Endothelial cell of umbilical vein (primary cell): Measurements from ENCODE around the gene C1QA. TPM values are rescaled to one million over a fixed set of nuclear protein-coding genes. Genes with fewer than 3 reads are reported as not detected.

Experiments used
- BruUV-seq: library from RNA; stranded (reverse); fragments of 400-500 nt; replicated peaks from 2 replicates; lab custom pipeline; 2021; lab: Mats Ljungman, UMichigan
- CTCF ChIA-PET: fragments of 300-600, 350-600 bp; sonication (Branson Sonifier 250); formaldehyde crosslinking; loops from one replicate; lab custom pipeline; 2021; ENCODE audit warnings: antibody characterized with exemption, inconsistent platforms; lab: Charles Lee
- POLR2A ChIA-PET: fragments of 300-600, 350-600 bp; sonication (Branson Sonifier 250); formaldehyde crosslinking; loops from one replicate; lab custom pipeline; 2021; ENCODE audit warnings: antibody characterized with exemption, inconsistent platforms; lab: Charles Lee
- DNase-seq: peaks from one replicate; pipeline ENCODE4 v3.0.0-alpha.2; 2011; ENCODE audit warnings: low read depth, low spot score
- FAIRE-seq: peaks from 2 replicates; lab custom pipeline; 2011; peaks lifted over from hg19 to GRCh38; lab: Jason Lieb, UNC
- H2AFZ ChIP-seq: 2 replicates; pipeline ENCODE4 v1.6.0; 2012; ENCODE audit warnings: low read depth, low read length, control low read depth, inconsistent platforms
- H3K27ac ChIP-seq: 2 replicates; pipeline ENCODE4 v1.5.1; 2011; ENCODE audit warnings: low read depth, mild to moderate bottlenecking, control low read depth, low read length, moderate library complexity; ENCODE audit not compliant: insufficient read depth
- H3K27me3 ChIP-seq, 2 experiments: 2 replicates each; pipeline versions ENCODE4 v1.6.0 to v1.6.1; 2011; ENCODE audit warnings: low read length in 2 of 2, mixed read lengths in 1 of 2; ENCODE audit not compliant: control insufficient read depth in 2 of 2, insufficient read depth in 2 of 2
- H3K36me3 ChIP-seq, 2 experiments: 2 replicates in 1 of 2; 3 replicates in 1 of 2; pipeline ENCODE4 v1.5.1; 2011; ENCODE audit warnings: low read length in 2 of 2, mild to moderate bottlenecking in 1 of 2, moderate library complexity in 1 of 2; ENCODE audit not compliant: control insufficient read depth in 2 of 2, insufficient read depth in 2 of 2; ENCODE audit errors: extremely low read depth in 1 of 2
- H3K4me1 ChIP-seq: 3 replicates; pipeline ENCODE4 v1.5.1; 2011; ENCODE audit warnings: mild to moderate bottlenecking, low read length; ENCODE audit not compliant: control insufficient read depth, insufficient read depth; ENCODE audit errors: extremely low read depth
- H3K4me2 ChIP-seq: 2 replicates; pipeline ENCODE4 v1.6.1; 2011; ENCODE audit warnings: low read length, control low read depth, mixed read lengths; ENCODE audit not compliant: insufficient read depth
- H3K4me3 ChIP-seq, 3 experiments: fragments of 200-600 bp in 1 of 3; sonication (generic), shearing (Covaris generic) in 1 of 3; replicated peaks in 1 of 3; 2 replicates each; pipeline ENCODE4 v1.5.1; 2011 to 2016; ENCODE audit warnings: control low read depth in 3 of 3, low read length in 3 of 3, mild to moderate bottlenecking in 2 of 3, inconsistent platforms in 1 of 3, low read depth in 1 of 3, moderate library complexity in 1 of 3; ENCODE audit not compliant: insufficient read depth in 1 of 3
- H3K79me2 ChIP-seq: 2 replicates; pipeline ENCODE4 v1.6.0; 2012; ENCODE audit warnings: low read length, inconsistent platforms; ENCODE audit not compliant: control insufficient read depth, insufficient read depth
- H3K9ac ChIP-seq: replicated peaks from 2 replicates; pipeline ENCODE3; 2011; ENCODE audit warnings: low read length, control low read depth; ENCODE audit not compliant: insufficient read depth; ENCODE audit errors: extremely low read depth
- H3K9me1 ChIP-seq: replicated peaks from 3 replicates; pipeline ENCODE4 v1.6.0; 2011; ENCODE audit warnings: mild to moderate bottlenecking, low read length; ENCODE audit not compliant: control insufficient read depth, insufficient read depth; ENCODE audit errors: extremely low read depth
- H3K9me3 ChIP-seq: replicated peaks from 2 replicates; pipeline ENCODE4 v1.5.1; 2012; ENCODE audit warnings: low read length, inconsistent platforms; ENCODE audit not compliant: control insufficient read depth, insufficient read depth
- H4K20me1 ChIP-seq: replicated peaks from 2 replicates; pipeline ENCODE3; 2011; ENCODE audit warnings: mild to moderate bottlenecking, low read length; ENCODE audit not compliant: control insufficient read depth, insufficient read depth; ENCODE audit errors: extremely low read depth
- EZH2 ChIP-seq: IDR thresholded peaks from 2 replicates; pipeline ENCODE4 v1.6.1; 2012; ENCODE audit warnings: borderline replicate concordance, low read depth, mild to moderate bottlenecking, moderate library complexity, low read length, inconsistent platforms; ENCODE audit not compliant: severe bottlenecking
- FOS ChIP-seq: IDR thresholded peaks from 2 replicates; pipeline ENCODE4 v1.6.1; 2011; ENCODE audit warnings: mild to moderate bottlenecking, low read length, moderate library complexity, borderline replicate concordance; ENCODE audit not compliant: insufficient read depth
- GATA2 ChIP-seq: IDR thresholded peaks from 2 replicates; pipeline ENCODE4 v1.7.0; 2011; ENCODE audit warnings: low read depth, mild to moderate bottlenecking, moderate library complexity, mixed read lengths, low read length; ENCODE audit not compliant: insufficient read length, insufficient read depth
- JUN ChIP-seq: IDR thresholded peaks from 2 replicates; pipeline ENCODE4 v1.6.1; 2011; ENCODE audit warnings: borderline replicate concordance, low read depth; ENCODE audit not compliant: insufficient read length, insufficient read depth
- MYC ChIP-seq: IDR thresholded peaks from one replicate; pipeline ENCODE4 v1.6.1; 2011; ENCODE audit warnings: mild to moderate bottlenecking, low read depth, low read length
- POLR2A ChIP-seq: IDR thresholded peaks from 2 replicates; pipeline ENCODE4 v1.6.1; 2012; ENCODE audit warnings: low read depth, mild to moderate bottlenecking, control low read depth, low read length
- POLR2AphosphoS5 ChIP-seq: IDR thresholded peaks from 2 replicates; pipeline ENCODE4 v1.6.1; 2012; ENCODE audit warnings: low read depth, mild to moderate bottlenecking, control low read depth, low read length, moderate library complexity; ENCODE audit not compliant: insufficient read depth
- dilution Hi-C: fragments of 300-500 bp; cut with MboI; formaldehyde crosslinking; loops from one replicate; pipeline ENCODE4 v1.15.0; 2019; ENCODE audit warnings: low sequenced_read_pairs; ENCODE audit not compliant: extremely low pct_ligation_motif_present
- intact Hi-C: fragments of 100-400 bp; cut with micrococcal nuclease; formaldehyde crosslinking; loops from one replicate; pipeline ENCODE4 v1.10.0; 2022
- polyA plus RNA-seq, 4 experiments: library from polyadenylated mRNA; depleted of rRNA in 3 of 4; stranded (reverse) in 3 of 4; unstranded in 1 of 4; fragments of >200 nt; gene quantifications; 2 replicates each; pipeline versions ENCODE4 v1.2.1 to v1.2.3, GENCODE V29; 2011 to 2012; ENCODE audit warnings: missing spikeins in 1 of 4
- total RNA-seq: library from RNA; stranded (reverse); gene quantifications from 2 replicates; pipeline ENCODE4 v1.2.3, GENCODE V29; 2021
- TF ChIP-seq, protein P1 (sequence below): IDR thresholded peaks from 2 replicates; pipeline ENCODE4 v1.6.1; 2011; ENCODE audit not compliant: insufficient read depth, insufficient read length
- TF ChIP-seq, protein P2 (sequence below), 2 donors: IDR thresholded peaks; 1 replicate in 1 of 2; 2 replicates in 1 of 2; pipeline ENCODE4 v1.5.1; 2011; ENCODE audit warnings: low read length in 2 of 2, mild to moderate bottlenecking in 2 of 2, moderate library complexity in 2 of 2, control low read depth in 1 of 2, inconsistent platforms in 1 of 2, low read depth in 1 of 2; ENCODE audit not compliant: insufficient read depth in 1 of 2; ENCODE audit errors: extremely low read depth in 1 of 2

Gene C1QA
- total and polyA plus RNA-seq, 2 donors (not counting 3 experiments of a cell fraction or from before 2014, with no cell fraction given): not detected

DNA sequence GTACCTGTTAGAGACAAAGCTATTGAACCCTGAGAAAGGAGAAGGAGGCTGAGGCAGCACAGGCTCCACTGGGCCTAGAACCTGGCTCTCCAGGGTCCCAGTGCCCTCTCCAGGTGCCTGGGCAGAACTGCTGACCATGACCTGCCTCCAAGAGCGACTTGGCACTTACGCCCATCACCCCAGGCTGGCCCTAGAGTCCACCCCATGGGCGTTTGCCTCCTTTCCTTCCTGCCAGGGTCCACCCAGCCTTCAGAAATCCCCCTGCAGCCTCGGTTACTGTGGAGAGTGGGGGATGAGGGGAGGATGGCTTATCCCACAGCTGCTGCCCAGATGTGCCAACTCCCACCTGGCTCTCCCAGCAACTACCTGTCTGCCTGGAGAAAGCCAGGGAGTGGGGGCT lies 14.7 kb upstream of the C1QA start:
- DNase-seq (no peak), FAIRE-seq (no peak)
- Histone ChIP-seq H2AFZ (no peak overlapping the region), H3K9me1 (no peaks in the 10 kb centered on the region), H3K4me1 (no peaks in the 10 kb centered on the region), H3K4me2 (no peak overlapping the region), H3K36me3 (no peaks in the 10 kb centered on the region), H3K4me3 (no peak overlapping the region), H3K9me3 (no peaks in the 10 kb centered on the region), H3K27me3 (peaks cover 0 to 2% of the 10 kb centered on the region in 2 experiments), H3K9ac (no peak overlapping the region), H3K79me2 (no peaks in the 10 kb centered on the region), H3K27ac (no peak overlapping the region), H4K20me1 (no peaks in the 10 kb centered on the region)
- POLR2A ChIA-PET: no interaction called here
- dilution Hi-C loops (no loop called here), intact Hi-C loops (no loop called here)
- CTCF ChIA-PET: no interaction called here
- TF ChIP-seq JUN (no peak), FOS (no peak), POLR2A (no peak), EZH2 (no peak), MYC (no peak), GATA2 (no peak), POLR2AphosphoS5 (no peak)
- TF ChIP-seq, protein P1, sequence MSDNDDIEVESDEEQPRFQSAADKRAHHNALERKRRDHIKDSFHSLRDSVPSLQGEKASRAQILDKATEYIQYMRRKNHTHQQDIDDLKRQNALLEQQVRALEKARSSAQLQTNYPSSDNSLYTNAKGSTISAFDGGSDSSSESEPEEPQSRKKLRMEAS: no peak
- TF ChIP-seq, protein P2, sequence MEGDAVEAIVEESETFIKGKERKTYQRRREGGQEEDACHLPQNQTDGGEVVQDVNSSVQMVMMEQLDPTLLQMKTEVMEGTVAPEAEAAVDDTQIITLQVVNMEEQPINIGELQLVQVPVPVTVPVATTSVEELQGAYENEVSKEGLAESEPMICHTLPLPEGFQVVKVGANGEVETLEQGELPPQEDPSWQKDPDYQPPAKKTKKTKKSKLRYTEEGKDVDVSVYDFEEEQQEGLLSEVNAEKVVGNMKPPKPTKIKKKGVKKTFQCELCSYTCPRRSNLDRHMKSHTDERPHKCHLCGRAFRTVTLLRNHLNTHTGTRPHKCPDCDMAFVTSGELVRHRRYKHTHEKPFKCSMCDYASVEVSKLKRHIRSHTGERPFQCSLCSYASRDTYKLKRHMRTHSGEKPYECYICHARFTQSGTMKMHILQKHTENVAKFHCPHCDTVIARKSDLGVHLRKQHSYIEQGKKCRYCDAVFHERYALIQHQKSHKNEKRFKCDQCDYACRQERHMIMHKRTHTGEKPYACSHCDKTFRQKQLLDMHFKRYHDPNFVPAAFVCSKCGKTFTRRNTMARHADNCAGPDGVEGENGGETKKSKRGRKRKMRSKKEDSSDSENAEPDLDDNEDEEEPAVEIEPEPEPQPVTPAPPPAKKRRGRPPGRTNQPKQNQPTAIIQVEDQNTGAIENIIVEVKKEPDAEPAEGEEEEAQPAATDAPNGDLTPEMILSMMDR (IDR thresholded peaks at IDR 0.05; ENCODE audit: extremely low read depth in 1 of 2, insufficient read depth in 1 of 2, low read depth in 1 of 2, low read length in 2 of 2): no peak
- BruUV-seq: no TSS peak
